KG1 (cell line): Measurements from ENCODE around the gene ARL15.

ENCODE experiments used
- DNase-seq: peaks from one replicate; lab custom pipeline; 2025; lab: John Stamatoyannopoulos, UW

Gene ARL15

GRCh38 chr5:54207566-54207965 lies 102.8 kb downstream of the ARL15 start:
- DNase-seq: no peak

DNA sequence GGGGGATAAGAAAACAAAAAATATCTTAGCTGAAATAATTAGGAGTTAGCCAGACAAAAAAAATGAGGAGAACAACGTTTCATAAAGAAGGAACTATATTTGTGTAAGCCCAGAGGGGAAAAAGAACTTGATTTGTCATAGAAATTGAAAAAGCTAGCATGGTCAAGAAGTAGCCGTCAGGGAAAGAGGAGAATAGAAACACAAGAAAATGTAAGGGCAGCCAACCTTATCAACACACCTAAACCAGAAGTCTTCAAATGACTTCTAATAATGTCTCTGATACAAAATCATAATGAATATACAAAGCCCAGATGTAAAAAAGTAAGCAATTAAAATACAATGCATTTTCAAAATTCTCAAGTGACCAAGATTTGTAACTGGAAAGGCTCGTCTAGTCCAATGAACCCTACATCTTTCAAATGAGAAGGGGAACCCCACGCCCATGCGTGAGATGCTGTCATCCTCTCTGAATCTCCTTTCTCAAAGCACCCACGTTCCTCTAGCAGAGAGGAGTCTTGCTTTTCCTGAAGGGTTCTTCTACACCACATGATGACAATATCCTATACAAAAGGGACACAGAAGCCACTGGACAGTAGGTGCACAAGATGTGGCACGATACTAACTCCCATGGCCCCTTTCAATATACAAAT lies 103.7 kb downstream of the ARL15 start:
- no peak for DNase-seq

DNA sequence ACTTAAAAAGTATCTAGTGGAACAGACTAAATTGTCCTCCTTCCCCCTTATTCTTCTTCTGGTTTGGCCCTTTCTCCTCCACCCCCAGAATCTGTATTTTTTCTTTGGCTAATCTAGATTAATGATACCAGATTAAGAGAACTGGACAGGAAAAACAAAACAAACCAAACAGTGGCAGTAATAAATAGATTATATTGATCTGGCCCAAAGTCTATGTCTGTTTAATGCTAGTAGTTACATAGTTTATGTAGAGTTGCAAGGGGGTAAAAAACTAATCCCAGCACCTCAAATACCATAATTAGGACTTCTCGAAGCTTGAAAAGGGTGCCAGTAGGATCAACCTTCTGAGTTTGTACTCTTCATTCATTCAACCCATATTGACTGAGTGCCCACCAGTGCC lies 104.5 kb downstream of the ARL15 start:
- DNase-seq: no peak

DNA sequence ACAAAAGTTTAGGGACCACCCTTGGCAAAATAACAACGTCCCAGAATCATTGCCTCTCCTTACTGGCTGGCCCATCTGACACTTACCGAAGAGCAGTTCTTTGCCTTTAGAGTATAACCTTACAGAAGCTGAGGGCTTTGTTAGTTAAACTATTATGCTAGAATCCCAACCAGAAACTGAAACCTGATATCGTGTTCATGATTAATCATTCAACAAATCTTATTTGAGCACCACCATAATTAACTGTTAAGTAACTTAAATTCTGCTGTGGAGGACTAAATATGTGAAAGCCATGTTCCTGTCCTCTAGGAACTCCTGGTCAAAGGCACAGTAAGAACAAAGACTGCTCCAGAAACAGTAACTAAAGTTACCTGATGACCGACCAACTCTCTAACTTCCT lies 104.9 kb downstream of the ARL15 start:
- DNase-seq: no peak

GRCh38 chr5:54197018-54197417 lies 113.4 kb downstream of the ARL15 start:
- DNase-seq: no peak

GRCh38 chr5:54195701-54196100 lies 114.7 kb downstream of the ARL15 start:
- DNase-seq: no peak

- DNase-seq: no peak
Observed at GRCh38 chr5:54194318-54194717, 116.1 kb downstream of the ARL15 start.

DNA sequence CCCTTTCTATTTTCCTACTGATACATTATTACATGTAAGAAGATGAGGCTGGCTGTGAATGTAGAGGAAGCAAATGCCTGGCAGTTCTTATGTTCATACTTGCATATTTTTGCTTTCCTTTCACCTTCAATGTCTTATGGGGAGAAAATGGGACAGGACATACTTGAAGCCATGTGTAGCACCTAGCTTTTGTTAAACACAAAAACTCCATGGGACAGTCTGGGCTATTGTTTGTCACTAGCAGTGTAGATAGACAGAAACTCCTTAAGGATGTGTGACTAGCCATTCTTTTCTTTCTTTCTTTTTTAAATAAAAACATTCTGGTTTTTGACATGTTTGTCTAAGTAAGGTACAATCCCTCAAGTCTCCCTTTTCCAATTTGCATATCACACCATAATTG lies 122.7 kb downstream of the ARL15 start:
- DNase-seq: no peak

GRCh38 chr5:54186912-54187445 lies 123.4 kb downstream of the ARL15 start:
- DNase-seq: no peak

DNA sequence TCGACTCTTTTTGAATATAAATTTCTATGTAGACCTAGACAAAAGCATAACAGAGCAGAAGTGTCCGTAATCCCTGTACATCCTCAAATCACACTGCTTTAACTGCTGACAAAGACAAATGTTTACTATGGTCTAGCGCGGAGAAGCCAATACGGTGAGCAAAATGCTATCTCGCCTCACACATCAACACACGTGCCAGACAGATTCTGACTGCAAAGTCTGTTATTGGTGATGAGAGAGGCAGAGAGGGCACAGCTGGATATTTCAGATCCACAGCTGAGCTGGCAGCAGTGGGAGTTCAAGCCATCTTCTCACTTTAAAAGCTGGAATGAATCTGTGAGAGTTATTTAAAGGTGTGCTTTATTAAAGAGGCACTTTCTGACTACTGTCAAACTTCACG lies 124.3 kb downstream of the ARL15 start:
- no peak for DNase-seq

DNA sequence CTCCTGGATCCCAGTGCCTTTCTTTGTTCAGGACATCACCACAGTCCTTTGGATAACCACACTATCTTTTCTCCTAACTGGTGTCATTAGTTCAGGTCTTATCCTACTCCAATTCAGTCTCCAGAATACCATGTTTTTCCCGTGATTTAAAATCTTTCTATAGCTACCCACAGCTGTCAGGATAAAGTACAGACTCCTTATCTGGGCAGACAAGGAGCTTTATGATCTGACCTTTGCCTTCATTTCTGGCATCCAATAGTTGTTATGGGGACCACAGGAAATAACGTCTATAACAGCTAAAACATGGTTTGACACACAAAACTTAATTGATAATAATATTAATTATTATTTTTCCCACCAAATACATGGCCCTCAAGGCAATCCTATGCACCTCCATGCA lies 125.6 kb downstream of the ARL15 start:
- DNase-seq: no peak

GRCh38 chr5:54180630-54181031 lies 129.7 kb downstream of the ARL15 start:
- no peak for DNase-seq

DNA sequence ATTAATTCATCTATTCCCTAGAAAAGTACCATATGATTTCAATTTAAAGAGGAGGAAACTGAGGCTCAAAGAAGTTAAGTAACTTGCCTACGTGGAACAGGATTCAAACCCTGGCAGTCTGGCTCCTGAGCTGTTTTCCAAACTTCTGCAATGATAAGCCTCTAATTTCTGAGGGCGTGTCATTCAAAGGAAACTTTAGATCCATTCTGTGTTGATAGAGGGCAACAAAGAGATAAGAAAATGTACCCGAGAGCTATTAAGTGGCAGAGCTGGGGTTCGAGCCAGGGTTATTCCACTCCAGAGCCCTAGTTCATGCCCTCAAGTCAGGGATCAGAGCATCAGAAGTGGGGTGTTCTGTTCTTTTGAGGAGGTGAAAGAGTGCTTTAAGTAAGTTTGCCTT lies 131.4 kb downstream of the ARL15 start:
- DNase-seq: no peak

DNA sequence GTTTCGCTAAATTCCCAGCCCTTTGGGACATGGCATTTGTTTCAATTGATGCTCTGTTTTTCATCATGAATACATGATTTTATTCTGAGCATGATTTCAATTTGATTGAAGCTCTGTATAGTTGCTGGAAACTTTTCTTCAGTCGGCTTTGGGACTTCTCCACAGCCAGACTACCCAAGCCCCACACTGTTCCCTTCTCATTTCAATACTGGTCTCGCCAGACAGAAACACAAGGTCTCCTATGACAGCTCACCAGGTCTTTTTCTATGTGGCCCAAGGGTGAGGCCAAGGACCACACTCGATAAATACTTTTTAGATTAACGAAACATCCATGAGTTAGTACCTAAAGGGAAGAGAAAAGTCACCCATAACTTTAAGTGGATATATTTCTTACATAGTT lies 132.2 kb downstream of the ARL15 start:
- DNase-seq: no peak

GRCh38 chr5:54177058-54177457 lies 133.3 kb downstream of the ARL15 start:
- no peak for DNase-seq

DNA sequence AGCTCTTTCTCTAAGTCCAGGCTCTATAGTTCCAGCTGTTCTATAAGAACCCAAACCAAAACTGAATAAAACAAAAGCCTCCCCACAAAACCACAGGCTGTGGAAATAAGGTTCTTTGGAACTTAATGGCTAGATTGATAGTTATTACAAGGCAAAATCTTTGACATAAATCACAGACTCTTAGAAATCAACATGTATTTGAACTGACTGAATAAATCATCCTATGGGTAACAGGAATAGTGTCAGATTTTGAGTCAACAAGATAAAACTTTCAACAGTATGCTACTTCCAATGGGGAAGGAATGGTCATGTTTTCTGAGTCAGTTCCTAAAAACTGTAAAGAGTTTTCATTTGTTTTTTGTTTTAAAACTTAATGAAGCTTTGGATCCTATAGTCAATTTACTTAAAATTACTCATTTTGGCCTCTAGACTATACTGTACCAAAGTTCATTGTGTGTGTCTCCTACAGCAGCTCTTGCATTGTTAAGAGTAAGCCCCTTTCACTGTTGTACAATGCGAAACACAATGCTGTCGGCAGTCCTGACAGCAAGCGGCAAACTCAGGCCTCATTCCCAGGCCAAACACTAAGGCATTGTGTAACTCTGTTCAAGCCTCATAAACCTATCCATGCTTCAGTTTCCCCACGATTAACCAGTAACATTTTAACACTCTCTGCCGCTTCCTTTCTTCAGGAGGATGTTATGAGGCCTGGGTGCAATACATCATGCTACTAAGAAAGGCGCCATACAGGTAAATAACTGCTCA lies 134.1 kb downstream of the ARL15 start:
- no peak for DNase-seq

GRCh38 chr5:54173251-54173650 lies 137.1 kb downstream of the ARL15 start:
- DNase-seq: no peak

DNA sequence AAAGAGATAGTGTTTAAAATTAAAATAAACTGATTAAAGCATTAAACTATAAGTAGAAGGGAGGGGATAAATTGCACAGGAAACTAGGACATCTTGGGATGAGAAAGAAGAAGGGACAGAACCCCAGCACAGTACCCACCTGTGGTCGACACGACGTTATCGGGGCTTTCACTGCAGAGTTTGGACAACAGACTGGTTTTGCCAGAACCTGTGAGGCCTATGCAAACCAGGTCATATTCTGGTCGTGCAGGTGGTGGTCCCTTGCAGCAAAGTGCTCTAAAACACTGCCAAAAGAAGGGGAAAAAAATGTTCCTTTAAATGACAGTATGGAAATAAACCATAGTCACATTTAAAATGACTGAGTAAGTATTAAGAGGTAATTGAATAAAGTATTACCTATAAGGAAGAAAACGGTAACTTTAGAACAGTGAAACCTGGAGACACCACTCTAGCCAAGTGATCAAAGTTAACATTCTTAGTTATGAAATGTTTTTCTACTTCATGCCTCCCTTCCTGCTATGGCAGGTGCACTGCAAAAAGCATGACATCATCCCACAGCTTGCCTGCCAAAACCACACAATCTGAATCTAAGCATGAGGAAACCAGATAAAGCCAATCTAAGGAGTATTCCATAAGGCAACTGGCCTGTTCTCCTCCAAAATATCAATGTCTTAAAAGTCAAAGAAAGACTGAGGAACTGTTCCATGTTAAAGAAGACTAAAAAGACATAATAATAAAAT lies 138.6 kb downstream of the ARL15 start:
- no peak for DNase-seq

GRCh38 chr5:54165687-54166086 lies 144.7 kb downstream of the ARL15 start:
- no peak for DNase-seq

DNA sequence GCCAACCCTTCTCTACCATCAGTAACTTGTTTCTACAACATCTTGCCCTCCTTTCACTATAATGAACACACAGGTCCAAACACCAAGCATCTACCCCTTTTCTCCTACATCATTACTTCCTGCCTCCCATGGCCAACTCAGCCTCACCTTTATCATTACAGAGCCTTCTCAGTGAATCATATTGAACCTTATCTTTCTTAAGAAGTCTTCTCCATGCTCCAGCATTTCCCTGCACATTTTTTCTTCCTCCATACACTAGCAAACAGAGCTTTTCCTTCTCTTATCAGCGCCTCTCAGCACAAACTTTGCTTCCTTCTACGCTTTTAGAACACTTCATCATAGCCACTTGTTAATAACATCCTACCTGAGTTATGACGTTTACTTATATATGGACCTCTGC lies 148.2 kb downstream of the ARL15 start:
- DNase-seq: no peak

DNA sequence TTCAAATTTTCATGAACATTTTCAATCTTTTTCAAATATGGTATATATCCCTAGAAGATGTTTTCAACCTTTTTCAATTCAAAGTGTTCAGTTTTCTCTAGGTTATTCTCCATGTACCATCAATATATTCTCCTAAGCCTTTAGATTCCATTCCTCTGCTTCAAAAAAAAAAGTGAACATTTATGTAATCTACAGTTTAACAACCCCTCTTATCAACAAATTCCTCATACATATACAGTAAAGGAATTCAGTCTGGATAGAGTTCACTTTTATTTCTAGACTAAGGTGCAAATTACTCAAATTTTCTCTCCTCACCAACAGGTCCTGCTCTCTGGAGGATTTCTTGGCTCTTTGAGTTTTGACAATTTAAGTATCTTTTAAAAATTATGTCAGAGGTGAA lies 150.0 kb downstream of the ARL15 start:
- DNase-seq: no peak

- no peak for DNase-seq
Observed at GRCh38 chr5:54159893-54160195, 150.5 kb downstream of the ARL15 start.
